HepG2 (cell line): ENCODE results near the gene PSD4. TPM values are rescaled to one million over a fixed set of nuclear protein-coding genes. Genes with fewer than 3 reads are reported as not detected.

ENCODE experiments used
- DNMT1 ChIP-seq: sonication (generic); formaldehyde crosslinking; IDR thresholded peaks from 2 replicates; pipeline ENCODE4 v1.5.1; 2020; ENCODE audit warnings: mild to moderate bottlenecking, missing genetic modification reagents
- EZH2 ChIP-seq: conservative IDR thresholded peaks from 2 replicates; pipeline ENCODE4 v1.6.1; 2012; ENCODE audit warnings: mild to moderate bottlenecking, low read depth, low read length, moderate library complexity
- FOXC1 ChIP-seq: sonication (generic); formaldehyde crosslinking; IDR thresholded peaks from 2 replicates; pipeline ENCODE4 v1.8.0; 2022; ENCODE audit warnings: mild to moderate bottlenecking, missing genetic modification reagents, borderline replicate concordance
- GATAD1 ChIP-seq: IDR thresholded peaks from 2 replicates; pipeline ENCODE4 v1.6.1; 2016; ENCODE audit warnings: missing genetic modification reagents, missing compliant biosample characterization
- HDAC2 ChIP-seq: sonication (generic); formaldehyde crosslinking; IDR thresholded peaks from 2 replicates; pipeline ENCODE4 v1.4.0; 2020; ENCODE audit warnings: missing genetic modification reagents
- HDAC6 ChIP-seq: fragments of 200-600 bp; sonication (generic); IDR thresholded peaks from 2 replicates; pipeline ENCODE4 v1.7.0; 2017; ENCODE audit warnings: mild to moderate bottlenecking, antibody characterized with exemption, low read length, low read depth
- MIER3 ChIP-seq: IDR thresholded peaks from 2 replicates; pipeline ENCODE4 v1.6.1; 2016; ENCODE audit warnings: missing compliant biosample characterization, borderline replicate concordance
- NFATC3 ChIP-seq: sonication (generic); formaldehyde crosslinking; IDR thresholded peaks from 2 replicates; pipeline ENCODE4 v1.5.1; 2020; ENCODE audit warnings: mild to moderate bottlenecking, missing genetic modification reagents
- TOPORS ChIP-seq: sonication (generic); formaldehyde crosslinking; IDR thresholded peaks from 2 replicates; pipeline ENCODE4 v1.8.0; 2023; ENCODE audit warnings: mild to moderate bottlenecking, missing genetic modification reagents
- ZBTB38 ChIP-seq: sonication (generic); formaldehyde crosslinking; IDR thresholded peaks from 2 replicates; pipeline ENCODE4 v1.5.1; 2020; ENCODE audit warnings: mild to moderate bottlenecking, missing genetic modification reagents
- ZNF17 ChIP-seq: sonication (generic); formaldehyde crosslinking; IDR thresholded peaks from 2 replicates; pipeline ENCODE4 v1.5.0; 2020; ENCODE audit warnings: mild to moderate bottlenecking, missing genetic modification reagents
- ZNF274 ChIP-seq: sonication (generic); formaldehyde crosslinking; IDR thresholded peaks from 2 replicates; pipeline ENCODE4 v1.5.1; 2020; ENCODE audit warnings: mild to moderate bottlenecking, missing genetic modification reagents
- ZNF30 ChIP-seq: sonication (generic); formaldehyde crosslinking; IDR thresholded peaks from 2 replicates; pipeline ENCODE4 v1.5.0; 2020; ENCODE audit warnings: mild to moderate bottlenecking, missing genetic modification reagents
- ZNF335 ChIP-seq: sonication (generic); formaldehyde crosslinking; IDR thresholded peaks from 2 replicates; pipeline ENCODE4 v1.4.0; 2020; ENCODE audit warnings: missing genetic modification reagents
- ZNF44 ChIP-seq: sonication (generic); formaldehyde crosslinking; IDR thresholded peaks from 2 replicates; pipeline ENCODE4 v1.5.1; 2020; ENCODE audit warnings: mild to moderate bottlenecking, missing genetic modification reagents
- ZNF530 ChIP-seq: sonication (generic); formaldehyde crosslinking; IDR thresholded peaks from 2 replicates; pipeline ENCODE4 v1.5.0; 2020; ENCODE audit warnings: low read depth, mild to moderate bottlenecking, missing genetic modification reagents
- ZNF879 ChIP-seq: sonication (generic); formaldehyde crosslinking; IDR thresholded peaks from 2 replicates; pipeline ENCODE4 v1.8.1; 2023; ENCODE audit warnings: missing genetic modification reagents
- polyA plus RNA-seq, 8 experiments: library from polyadenylated mRNA; depleted of rRNA in 3 of 8; stranded (reverse) in 7 of 8; unstranded in 1 of 8; fragments of >200 nt; fragmentation: Illumina TruSeq in 4 of 8; extraction: Trizol in 4 of 8; gene quantifications; 2 replicates each; pipeline versions ENCODE4 v1.2.1 to v1.2.3, GENCODE V29; 2011 to 2016; ENCODE audit warnings: low read depth in 4 of 8, missing spikeins in 1 of 8, mixed read lengths in 1 of 8; ENCODE audit not compliant: insufficient read depth in 1 of 8
- total RNA-seq, 5 experiments: library from RNA; depleted of rRNA; stranded (reverse); fragments of >200 nt; fragmentation: Illumina TruSeq; extraction: Trizol; gene quantifications; 2 replicates each; pipeline ENCODE4 v1.2.3, GENCODE V29; 2016; ENCODE audit warnings: low read depth in 1 of 5
- TF ChIP-seq, protein P1 (sequence below): sonication (generic); formaldehyde crosslinking; IDR thresholded peaks from 2 replicates; pipeline ENCODE4 v1.5.1; 2020; ENCODE audit warnings: missing genetic modification reagents, mild to moderate bottlenecking, borderline replicate concordance
- TF ChIP-seq, protein P2 (sequence below): sonication (generic); formaldehyde crosslinking; conservative IDR thresholded peaks from 2 replicates; pipeline ENCODE4 v1.4.0; 2020; ENCODE audit warnings: missing genetic modification reagents
- TF ChIP-seq, protein P3 (sequence below): IDR thresholded peaks from 2 replicates; pipeline ENCODE4 v1.6.1; 2016; ENCODE audit warnings: low read depth
- TF ChIP-seq, protein P4 (sequence below): sonication (generic); formaldehyde crosslinking; IDR thresholded peaks from 2 replicates; pipeline ENCODE4 v1.8.0; 2022; ENCODE audit warnings: mild to moderate bottlenecking, missing genetic modification reagents

Gene PSD4
- total and polyA plus RNA-seq, 2 of the 13 experiments (the other 11 are each of a cell fraction or from before 2014, with no cell fraction given): 5.8 to 9.4 TPM

DNA sequence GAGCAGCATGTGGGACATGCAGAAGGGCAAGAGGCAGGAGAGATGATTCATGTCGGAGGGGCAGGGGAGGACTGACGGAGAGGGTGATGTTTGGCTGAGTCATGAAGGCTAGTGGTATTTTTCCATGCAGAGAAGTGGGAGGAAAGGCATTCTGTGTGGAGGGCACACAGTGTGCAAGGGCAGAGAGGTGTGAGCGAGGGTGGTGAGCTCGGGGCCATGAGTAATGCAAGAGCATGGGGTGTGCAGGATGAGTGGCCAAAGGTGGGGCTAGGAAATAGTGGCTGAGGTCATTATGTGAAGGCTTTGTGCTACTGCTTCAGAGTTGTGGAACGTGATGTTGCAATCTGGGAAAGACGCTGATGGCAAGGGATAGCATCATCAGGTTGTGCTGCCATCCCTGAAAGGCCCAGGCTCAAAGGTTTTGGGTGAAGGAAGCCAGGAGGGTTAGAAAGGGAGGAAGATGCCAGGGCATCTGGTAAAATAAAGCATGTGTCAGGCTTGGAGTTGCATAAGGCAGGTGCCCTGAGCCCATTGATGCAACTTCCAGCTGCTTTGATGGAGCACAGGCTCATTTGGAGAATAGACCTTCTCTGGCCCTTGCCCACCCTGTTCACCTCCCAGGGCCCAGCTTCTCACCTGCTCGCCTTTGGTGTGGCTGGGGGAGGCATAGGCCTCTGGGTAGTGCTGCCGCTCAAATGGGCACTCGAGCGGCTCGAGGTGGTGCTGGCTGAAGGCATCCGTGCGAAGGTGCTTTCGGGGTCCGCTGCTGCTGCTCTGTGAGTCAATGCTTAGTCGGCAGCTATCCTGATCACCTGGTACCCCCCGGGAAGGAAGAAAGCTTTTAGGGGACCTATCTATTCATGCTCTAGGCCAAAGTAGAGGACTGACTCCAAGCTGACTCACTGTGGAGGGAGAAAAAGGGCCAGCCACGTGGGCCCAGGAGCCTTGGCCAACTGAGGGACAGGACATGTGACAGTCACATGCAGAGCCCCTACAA lies 67.4 kb downstream of the PSD4 start (continued):
- TF ChIP-seq, protein P1, sequence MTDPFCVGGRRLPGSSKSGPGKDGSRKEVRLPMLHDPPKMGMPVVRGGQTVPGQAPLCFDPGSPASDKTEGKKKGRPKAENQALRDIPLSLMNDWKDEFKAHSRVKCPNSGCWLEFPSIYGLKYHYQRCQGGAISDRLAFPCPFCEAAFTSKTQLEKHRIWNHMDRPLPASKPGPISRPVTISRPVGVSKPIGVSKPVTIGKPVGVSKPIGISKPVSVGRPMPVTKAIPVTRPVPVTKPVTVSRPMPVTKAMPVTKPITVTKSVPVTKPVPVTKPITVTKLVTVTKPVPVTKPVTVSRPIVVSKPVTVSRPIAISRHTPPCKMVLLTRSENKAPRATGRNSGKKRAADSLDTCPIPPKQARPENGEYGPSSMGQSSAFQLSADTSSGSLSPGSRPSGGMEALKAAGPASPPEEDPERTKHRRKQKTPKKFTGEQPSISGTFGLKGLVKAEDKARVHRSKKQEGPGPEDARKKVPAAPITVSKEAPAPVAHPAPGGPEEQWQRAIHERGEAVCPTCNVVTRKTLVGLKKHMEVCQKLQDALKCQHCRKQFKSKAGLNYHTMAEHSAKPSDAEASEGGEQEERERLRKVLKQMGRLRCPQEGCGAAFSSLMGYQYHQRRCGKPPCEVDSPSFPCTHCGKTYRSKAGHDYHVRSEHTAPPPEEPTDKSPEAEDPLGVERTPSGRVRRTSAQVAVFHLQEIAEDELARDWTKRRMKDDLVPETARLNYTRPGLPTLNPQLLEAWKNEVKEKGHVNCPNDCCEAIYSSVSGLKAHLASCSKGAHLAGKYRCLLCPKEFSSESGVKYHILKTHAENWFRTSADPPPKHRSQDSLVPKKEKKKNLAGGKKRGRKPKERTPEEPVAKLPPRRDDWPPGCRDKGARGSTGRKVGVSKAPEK: no peak
- TF ChIP-seq ZBTB38 (CRISPR knock-in tag) (peak; percentile 31; the same call in 1 of the 2 replicates), TOPORS (CRISPR knock-in tag) (no peak), ZNF17 (CRISPR knock-in tag) (no peak), ZNF30 (CRISPR knock-in tag) (no peak), NFATC3 (CRISPR knock-in tag) (no peak), GATAD1 (peak; percentile 37), ZNF335 (CRISPR knock-in tag) (peak; percentile 76; the same call in 1 of the 2 replicates), DNMT1 (CRISPR knock-in tag) (no peak), FOXC1 (CRISPR knock-in tag) (no peak), EZH2 (no peak), ZNF879 (CRISPR knock-in tag) (no peak), ZNF274 (CRISPR knock-in tag) (no peak), ZNF530 (CRISPR knock-in tag) (no peak), MIER3 (CRISPR knock-in tag) (peak; percentile 78; the same call in 1 of the 2 replicates), HDAC6 (no peak), HDAC2 (peak; percentile 72), ZNF44 (CRISPR knock-in tag) (no peak)
- TF ChIP-seq, protein P2, sequence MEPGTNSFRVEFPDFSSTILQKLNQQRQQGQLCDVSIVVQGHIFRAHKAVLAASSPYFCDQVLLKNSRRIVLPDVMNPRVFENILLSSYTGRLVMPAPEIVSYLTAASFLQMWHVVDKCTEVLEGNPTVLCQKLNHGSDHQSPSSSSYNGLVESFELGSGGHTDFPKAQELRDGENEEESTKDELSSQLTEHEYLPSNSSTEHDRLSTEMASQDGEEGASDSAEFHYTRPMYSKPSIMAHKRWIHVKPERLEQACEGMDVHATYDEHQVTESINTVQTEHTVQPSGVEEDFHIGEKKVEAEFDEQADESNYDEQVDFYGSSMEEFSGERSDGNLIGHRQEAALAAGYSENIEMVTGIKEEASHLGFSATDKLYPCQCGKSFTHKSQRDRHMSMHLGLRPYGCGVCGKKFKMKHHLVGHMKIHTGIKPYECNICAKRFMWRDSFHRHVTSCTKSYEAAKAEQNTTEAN (CRISPR knock-in tag): peak; percentile 98
- TF ChIP-seq, protein P3, sequence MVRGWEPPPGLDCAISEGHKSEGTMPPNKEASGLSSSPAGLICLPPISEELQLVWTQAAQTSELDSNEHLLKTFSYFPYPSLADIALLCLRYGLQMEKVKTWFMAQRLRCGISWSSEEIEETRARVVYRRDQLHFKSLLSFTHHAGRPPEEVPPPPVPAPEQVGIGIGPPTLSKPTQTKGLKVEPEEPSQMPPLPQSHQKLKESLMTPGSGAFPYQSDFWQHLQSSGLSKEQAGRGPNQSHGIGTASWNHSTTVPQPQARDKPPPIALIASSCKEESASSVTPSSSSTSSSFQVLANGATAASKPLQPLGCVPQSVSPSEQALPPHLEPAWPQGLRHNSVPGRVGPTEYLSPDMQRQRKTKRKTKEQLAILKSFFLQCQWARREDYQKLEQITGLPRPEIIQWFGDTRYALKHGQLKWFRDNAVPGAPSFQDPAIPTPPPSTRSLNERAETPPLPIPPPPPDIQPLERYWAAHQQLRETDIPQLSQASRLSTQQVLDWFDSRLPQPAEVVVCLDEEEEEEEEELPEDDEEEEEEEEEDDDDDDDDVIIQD (CRISPR knock-in tag): peak; percentile 68
- TF ChIP-seq, protein P4, sequence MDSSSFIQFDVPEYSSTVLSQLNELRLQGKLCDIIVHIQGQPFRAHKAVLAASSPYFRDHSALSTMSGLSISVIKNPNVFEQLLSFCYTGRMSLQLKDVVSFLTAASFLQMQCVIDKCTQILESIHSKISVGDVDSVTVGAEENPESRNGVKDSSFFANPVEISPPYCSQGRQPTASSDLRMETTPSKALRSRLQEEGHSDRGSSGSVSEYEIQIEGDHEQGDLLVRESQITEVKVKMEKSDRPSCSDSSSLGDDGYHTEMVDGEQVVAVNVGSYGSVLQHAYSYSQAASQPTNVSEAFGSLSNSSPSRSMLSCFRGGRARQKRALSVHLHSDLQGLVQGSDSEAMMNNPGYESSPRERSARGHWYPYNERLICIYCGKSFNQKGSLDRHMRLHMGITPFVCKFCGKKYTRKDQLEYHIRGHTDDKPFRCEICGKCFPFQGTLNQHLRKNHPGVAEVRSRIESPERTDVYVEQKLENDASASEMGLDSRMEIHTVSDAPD (CRISPR knock-in tag): no peak
